NCI-H748 (cell line): ENCODE data around the gene LRRC4C.

Source experiments
- DNase-seq: peaks from one replicate; lab custom pipeline; 2025; ENCODE audit not compliant: unreplicated experiment; lab: John Stamatoyannopoulos, UW

LRRC4C gene

DNA sequence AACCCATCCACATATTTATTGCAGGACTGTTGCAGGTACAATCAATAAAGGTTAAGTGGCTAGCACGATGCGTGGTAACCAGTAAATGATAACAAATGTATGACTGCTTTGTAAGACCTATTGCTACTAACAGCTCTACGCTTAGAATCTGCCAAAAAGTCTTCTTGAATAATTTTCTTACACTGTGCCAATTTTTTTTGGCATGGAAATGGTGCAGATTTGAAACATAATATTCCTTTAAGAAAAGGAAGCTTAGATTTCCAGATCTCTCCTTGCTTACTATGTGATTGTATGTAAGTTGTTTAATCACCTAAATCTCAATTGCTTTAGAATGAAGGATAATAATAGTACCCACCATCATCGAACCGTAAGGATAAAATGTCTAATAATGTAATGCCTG, 192.0 kb downstream of the LRRC4C start:
- no peak for DNase-seq

DNA sequence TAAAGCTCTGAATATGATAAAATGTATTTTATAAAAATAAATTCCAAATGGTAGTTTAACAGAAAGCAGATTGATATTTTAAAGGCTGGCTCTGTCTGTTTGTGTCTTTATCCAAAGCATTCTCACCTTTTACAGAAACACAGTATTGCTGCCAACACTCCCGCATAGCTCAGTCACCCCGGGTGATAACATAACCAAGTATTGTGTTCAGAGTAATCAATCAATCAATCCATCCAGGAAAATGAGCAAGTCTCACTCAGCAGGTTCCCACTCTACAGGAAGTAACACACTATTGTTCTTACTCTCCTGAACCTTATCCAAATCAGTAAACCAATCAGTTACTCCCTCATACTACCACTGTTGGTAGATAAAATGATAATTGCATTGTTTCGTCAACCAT, 203.4 kb downstream of the LRRC4C start:
- DNase-seq: no peak

DNA sequence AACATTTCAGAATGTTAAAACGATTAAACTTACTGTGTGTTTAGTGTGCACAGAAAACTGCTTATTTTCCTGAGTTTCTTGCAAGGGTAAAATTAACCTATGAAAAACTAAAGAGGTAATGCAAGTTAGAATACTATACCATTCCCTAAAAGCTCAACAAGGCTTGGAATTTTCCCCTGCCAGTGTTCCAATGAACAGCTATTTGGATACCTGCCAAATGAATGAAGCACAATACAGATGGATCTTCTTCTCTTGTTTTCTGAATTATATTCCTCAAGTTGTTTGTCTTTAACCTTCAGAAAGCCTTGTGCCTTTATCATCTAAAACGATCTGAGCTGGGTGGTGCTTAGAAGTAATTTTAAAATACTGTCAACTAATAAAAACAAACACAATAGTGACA, 204.5 kb downstream of the LRRC4C start:
- no peak for DNase-seq

DNA sequence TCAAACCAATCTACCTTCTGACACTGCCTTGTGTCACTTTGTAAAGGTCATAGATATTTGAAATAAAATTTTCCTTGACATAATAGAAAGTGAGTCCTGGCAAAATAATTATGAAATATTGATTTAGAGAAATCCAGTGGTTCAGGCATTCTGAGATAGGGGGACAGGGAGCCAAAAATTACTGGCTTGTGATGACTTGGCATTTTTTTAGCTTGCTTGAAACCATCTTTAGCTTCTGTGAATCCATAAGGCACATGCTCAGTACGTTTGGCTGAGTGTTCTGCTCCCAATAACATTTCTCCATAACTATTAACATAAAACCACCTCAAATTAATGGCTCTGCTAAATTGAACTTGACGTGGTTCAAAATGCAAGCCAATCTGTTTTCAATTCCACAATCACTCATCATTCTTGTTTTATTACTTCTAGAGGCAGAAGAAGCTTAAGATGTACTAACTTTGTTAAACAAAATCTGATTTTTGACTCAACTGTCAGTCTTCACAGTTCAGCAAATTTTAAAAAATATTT, 209.0 kb downstream of the LRRC4C start:
- DNase-seq: no peak

DNA sequence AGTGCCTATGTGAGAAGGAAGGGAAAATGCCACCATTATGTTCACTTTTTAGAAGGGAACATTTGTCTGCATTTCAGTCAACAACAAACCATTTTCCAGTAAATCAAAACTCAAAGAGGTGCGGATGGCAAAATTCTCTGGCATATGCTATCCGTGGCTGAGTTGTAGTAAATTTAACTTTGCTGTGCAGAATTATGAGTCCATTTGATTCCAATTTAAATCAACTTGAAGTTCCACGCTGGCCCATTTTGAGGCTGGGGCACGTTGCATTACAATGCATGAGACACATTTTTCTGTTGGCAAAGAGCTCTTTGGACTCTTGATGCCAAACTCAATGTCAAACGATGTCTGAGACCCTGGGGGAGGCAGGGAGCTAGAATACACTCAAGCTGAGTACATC, 211.8 kb downstream of the LRRC4C start:
- DNase-seq: no peak

DNA sequence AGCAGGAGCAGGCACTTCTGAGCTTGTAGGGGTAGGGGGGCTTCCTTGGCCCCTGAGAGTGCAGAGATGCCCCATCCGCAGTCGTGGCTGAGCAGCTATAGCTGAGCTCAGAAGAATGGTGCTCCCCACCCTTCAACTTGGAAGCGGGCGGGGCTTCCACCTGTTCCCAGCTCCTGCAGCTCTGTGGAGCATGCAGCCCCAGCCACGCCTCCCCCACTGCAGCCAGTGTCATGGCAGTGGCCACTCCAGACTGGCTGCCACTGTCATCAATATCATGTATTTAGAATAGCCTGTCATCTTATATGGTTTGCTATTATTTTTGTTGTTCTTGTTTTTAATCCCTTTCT, 213.1 kb downstream of the LRRC4C start:
- no peak for DNase-seq

DNA sequence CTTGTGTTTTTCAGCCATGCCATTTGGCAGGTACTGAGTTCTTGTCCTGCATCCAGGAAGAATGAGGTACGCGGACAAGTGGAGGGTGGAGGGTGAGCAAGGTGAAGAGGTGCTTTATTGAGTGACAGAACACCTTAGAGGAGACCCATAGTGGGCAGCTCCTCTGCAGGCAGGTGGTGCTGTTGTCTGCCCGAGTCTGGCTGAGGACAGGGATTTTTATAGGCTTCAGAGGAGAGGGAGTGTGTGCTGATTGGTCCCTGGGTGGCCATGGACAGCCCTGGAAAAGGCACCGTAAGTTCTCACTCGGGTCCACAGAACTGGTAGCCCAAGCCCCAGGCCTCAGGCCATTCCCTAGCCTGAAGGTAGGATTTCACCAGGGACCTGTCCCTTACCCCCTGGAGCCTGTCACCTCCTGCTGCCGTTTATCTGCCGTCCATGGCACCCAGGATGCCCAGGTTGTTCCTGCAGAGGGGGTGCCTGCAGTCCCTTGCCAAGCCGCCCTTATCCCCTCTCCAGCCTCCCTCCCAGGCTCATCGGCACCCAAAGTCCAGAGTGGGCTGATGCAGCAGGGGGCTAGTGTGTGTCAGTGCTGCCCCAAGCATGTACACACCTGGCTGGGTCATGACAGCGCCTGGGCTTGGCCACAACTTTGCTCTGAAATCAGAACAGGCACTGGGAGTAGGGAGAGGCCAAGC, 213.6 kb downstream of the LRRC4C start:
- DNase-seq: no peak

DNA sequence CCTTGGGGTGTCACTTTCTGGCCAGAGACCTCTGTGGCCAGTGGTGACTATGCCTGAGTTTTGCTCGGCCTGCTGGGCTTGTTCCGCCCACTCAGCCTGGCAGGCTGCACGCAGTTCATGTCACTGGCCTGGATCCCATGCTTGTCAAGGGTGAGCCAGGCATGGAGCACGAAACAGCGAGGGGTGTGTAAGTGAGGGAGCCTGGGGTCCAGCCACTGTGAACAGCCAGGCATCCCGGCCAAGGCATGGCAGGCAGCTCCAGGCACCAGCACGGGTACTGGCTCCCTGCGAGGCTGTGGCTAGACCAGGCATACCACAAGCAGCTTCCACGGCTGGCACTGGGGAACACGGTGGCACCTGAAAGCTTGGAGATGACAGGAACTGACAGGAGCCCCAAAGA, 214.3 kb downstream of the LRRC4C start:
- DNase-seq: no peak

DNA sequence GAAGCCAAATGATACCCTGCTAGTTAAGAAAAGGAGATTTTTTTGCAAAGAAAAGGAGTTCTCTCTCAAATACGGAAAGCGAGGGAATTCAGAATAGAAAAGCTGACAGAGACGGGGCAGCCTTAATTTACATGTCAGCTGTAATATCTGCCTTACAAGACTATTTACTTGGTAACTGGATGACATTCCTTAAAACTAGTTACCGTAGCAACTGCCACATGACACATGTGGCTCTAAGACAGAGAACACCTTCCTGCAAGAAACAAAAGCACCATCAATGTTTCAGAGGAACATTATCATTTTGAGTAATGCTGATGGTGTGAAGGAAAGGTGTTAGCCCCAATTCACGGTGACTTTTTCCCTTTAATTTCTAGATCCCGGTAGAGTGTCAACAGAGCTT, 222.1 kb downstream of the LRRC4C start:
- DNase-seq: no peak

DNA sequence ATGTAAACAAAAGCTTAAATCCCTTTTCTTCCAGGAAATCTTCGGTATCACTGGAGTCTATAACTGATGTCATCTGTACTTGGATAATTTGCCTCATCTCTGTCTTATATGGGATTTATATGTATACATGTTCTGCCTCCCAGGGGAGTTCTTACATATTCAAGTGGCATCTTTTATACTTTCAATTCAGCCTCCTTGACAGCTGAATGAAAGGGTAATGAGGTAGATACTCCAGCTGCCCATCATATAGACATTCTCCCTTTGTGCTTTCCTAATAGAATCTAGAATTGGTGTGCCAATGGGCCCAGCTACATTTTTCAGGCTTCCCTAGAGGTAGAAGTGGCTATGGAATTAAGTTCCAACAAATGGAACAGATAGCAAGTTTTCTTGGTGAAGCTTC, 223.8 kb downstream of the LRRC4C start:
- DNase-seq: no peak

DNA sequence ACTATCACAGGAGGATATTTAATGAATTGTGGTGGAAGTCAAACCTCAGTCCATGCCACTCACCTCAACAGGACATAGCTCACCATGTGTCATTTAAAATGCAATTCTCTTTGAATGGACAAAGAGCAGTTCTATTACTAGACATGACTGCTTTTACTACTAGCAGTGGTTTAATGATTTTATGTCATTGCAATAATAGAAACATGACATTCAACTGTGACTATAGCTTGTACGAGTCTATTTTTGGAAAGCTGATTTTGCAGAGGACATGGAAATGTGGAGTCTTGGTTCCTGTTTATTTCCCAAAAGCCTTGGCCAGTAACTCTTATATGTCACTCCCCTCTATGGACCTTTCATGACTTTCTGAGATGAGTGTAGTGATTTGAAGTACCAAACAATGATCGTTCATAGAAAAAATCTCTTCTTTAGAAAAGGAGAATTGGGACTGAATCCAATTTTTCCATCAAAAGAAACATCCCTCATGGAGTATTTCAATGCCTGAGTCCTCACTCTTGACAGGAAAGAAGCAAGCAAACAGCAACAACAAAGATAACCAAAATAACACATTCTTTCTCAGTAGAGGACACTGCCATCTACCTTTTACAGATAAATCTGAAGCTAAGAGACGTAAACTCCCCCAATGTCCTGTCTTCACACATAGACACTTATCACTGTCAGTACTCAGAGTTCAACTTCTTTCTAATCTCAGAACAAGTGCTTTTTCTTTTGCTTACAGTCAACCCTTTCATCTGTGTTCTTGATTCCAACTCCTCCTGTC, 233.4 kb downstream of the LRRC4C start:
- no peak for DNase-seq

DNA sequence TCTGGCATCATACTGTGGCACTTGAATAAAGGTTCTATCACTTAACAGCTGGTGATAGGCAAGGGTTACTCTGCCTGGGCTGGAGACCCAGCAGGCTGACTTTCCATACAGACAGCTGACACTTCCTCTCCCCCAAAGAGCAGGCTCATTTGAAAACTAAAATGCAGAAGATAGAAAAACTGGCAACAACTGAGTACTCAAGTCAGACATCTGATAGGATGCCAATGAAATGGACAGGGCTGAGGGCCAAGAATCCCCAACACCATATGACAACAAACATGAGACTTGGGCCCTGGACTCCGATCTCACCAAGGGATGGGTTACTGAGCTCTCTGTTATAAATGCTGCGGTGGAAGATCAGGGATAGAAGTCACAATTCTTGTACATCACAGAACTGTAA, 237.2 kb downstream of the LRRC4C start:
- DNase-seq: no peak

DNA sequence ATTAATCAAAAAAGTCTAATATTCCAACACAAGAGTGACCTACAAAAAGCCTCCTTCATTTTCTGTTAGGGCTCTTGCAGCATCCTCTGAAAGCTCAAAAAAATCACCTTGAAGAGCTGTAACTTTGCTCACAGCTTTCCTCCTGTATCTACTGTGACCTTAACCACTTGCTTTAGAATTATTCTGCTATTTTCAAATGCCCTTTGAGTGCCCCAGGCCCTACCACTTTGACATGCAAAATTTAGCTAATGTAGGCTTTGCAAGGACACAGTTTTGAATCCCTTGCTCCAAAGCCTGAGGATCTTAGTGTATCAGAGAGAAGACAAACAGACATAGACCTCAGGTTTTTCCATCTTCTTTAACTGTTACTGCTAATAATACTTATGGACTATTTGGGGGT, 253.1 kb downstream of the LRRC4C start:
- no peak for DNase-seq

DNA sequence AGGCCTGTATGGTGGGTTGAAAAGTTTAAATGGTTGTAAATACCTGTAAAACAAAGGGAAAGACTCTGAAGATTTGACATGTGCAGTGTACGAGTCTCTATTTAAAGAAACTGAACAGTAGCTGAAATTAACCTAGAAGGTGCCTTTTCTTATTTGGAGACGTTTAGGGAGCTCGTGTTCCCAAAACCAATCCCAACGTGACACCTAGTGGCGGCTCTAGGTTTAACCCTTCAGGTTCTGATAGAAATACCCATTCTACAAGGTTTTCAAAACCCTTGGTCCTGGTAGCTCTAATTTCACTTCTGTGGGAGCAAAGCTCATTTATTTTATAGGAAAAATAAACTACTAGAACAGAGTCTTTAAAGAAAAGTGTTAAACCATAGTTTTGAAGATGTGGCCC, 258.3 kb downstream of the LRRC4C start:
- DNase-seq: peak; percentile 36

DNA sequence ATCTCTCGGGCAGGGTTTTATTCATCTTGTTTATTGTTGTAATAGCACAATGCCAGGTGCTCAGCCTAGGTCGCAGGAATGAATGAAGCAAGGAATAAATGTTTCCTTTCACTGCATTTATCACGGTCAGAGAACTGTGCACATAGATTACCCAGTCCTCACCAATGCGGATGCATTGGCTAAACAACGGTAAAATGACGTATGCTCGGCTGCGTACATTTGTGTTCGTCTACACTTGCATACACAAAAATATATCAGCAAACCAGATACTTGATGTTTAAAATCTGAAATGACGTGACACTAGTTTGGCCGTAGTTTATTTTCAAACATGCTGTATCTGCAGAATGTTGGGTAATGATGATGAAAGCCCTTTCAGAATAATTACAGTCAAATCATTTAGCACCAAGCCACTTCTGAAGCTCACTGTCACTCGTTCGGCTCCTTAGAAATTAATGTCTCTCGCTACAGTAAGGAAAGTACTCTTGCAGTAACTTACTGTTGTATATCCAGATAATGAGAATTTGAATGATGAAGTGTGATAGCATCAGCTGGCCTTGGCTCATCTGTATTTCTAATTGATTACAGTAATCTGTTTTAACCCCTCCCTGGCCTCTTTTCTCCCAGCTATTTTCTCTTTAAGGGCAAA, 268.9 kb downstream of the LRRC4C start:
- no peak for DNase-seq

DNA sequence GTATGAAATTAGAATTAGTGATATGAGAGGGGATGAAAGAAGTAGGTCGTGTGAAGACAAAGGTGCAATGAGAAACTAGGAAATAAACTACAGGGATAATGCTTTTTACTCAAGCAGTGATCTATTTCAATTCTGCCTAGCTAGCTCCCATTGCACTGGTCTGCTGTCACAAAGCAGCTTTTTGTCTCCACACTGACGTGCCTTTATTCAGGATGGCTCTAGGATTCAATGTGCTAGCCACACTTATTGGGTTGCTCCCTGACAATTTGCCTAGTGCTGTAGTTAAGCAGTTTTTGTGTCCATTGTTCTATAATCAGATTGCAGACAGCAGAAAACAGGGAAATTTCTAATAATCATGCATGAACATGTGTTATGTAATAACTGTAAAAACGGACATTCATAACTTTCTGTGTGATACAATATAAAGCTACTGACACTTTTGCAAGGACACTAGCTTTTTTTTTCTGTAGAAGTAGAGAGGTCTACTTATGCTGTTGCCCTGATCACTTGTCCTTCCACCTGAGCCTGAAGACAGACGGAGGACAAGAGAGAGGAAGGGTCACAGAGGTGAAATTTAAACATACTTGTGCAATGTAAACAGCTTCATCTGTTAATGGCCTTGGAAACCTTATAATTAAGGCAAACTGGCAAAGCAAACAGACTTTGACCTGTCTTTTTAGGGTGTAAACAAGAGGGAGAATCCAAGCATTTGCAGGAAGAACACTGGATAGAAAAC, 269.6 kb downstream of the LRRC4C start:
- peak; percentile 46 for DNase-seq

DNA sequence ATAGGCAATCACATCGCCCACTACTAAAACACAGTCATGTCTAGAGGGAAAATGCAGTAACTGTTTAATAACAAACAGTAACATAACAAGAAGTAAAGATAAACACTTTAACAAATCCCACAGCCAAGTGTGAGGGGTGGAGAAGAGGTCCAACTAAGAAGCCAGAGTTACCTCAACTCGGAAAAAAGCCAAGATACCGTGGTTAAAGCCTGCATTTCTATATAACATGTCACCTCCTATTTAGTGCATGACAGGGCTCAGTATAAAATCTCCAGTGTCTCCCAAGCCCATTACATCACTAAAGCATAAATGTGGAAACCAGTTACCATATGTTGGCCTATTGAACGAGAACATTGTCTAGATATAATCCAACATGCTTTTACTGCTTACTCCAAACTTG, 281.7 kb downstream of the LRRC4C start:
- no peak for DNase-seq

DNA sequence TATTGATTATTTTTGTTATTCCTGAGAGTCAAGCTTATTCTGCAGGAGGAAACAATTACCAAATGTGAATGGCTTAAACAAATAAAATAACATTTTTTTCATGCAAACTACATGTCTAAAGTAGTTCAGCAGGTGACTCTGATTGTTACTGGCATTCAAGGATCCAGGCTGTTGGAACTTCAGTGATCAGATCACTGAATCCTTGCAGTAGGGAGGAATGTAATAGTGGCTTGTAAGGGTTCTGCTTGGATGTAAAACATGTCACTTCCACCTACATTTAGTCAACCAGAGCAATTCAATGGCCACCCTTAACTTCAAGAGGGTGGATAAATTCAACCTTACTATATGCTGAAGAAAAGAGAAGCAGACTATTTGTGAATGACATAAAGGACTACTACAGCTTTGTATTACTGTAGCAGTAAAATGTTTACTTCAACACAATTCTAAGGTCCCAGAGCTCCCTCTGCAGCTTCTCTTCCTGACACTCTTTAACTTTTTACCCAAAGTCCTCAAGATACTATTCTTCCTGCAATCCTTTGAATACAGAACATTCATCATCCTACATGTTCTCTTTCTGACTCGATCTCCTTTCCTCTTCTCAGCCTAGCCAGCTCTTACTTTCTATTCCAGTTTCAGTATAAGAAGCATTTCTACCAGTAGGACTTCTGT, 284.0 kb downstream of the LRRC4C start:
- DNase-seq: no peak

DNA sequence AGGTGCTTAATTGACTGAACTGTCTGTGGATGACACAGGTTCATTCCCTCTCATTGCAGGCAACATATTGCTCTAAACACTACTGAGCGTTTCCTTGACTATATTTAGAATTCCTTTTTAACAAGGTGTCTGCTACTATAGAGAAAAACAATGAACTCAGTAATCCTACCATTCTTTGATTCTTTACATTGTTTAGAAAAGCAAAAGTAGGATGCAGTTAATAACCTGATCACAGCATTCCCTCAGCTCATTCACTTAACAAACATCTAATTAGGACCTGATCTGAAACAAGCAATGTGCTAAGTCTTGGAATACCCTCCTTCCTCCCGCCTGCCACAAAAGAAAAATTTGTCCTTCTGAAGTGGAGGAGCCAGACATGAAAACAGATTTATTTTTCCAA, 313.1 kb downstream of the LRRC4C start:
- DNase-seq: no peak

DNA sequence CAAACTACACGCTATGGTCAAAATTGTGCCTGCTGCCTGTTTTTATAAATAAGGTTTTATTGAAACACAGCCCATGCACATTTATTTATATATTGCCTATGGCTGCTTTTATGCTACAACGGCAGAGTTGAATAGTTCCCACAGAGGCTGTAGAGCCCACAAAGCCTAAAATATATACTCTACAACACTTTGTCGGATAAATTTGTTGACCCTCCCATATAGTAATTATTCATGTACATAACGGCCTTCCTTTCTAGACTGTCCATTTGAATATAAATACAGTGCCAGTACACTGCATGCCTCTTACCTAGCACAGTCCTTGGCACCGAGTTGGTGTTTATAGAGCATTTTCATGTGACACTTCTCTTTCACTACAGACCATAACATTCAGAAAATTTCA, 314.0 kb downstream of the LRRC4C start:
- no peak for DNase-seq

DNA sequence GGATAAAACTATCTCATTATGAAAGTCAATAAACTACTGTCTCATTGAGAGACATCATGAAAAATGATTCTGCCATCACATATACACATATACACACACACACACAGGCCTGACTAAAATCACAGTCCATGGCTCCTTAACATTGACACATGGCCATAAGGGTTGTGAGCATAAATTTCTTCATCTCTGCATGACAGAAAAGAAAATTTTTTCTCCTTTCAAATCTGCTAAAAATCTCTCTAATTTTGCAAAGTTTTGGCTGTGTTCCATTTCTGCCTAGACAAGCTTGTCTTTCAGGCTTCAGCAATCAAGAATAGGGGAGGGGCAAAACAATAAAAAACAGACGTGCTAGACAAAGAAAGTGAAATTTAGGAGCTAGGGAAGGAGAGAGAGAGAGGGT, 324.5 kb downstream of the LRRC4C start:
- no peak for DNase-seq
